ENCODE results near the gene GNPTAB. TPM values are rescaled to one million over a fixed set of nuclear protein-coding genes. Genes with fewer than 3 reads are reported as not detected.

GNPTAB gene
- total RNA-seq, 1 donor from 2014 or later, result 59.2 TPM

GRCh38 chr12:101703487-101703886, 127.3 kb downstream of the GNPTAB start:
- DNase-seq, result no peak
- ATAC-seq, result no peak
- H3K27me3 ChIP-seq (ENCODE audit: low read depth), result no peaks in the 10 kb centered on the region
- intact Hi-C loops (cut with DNase I), result no loop called here
- peaks cover 45% of the 10 kb centered on the region for H3K4me1 ChIP-seq
- H3K27ac ChIP-seq, result no peak overlapping the region
- no peaks in the 10 kb centered on the region for H3K9me3 ChIP-seq
- no peaks in the 10 kb centered on the region for H3K36me3 ChIP-seq
- no peak overlapping the region for H3K4me3 ChIP-seq
- TF ChIP-seq, protein P1, sequence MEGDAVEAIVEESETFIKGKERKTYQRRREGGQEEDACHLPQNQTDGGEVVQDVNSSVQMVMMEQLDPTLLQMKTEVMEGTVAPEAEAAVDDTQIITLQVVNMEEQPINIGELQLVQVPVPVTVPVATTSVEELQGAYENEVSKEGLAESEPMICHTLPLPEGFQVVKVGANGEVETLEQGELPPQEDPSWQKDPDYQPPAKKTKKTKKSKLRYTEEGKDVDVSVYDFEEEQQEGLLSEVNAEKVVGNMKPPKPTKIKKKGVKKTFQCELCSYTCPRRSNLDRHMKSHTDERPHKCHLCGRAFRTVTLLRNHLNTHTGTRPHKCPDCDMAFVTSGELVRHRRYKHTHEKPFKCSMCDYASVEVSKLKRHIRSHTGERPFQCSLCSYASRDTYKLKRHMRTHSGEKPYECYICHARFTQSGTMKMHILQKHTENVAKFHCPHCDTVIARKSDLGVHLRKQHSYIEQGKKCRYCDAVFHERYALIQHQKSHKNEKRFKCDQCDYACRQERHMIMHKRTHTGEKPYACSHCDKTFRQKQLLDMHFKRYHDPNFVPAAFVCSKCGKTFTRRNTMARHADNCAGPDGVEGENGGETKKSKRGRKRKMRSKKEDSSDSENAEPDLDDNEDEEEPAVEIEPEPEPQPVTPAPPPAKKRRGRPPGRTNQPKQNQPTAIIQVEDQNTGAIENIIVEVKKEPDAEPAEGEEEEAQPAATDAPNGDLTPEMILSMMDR (IDR thresholded peaks at IDR 0.05), result no peak

DNA sequence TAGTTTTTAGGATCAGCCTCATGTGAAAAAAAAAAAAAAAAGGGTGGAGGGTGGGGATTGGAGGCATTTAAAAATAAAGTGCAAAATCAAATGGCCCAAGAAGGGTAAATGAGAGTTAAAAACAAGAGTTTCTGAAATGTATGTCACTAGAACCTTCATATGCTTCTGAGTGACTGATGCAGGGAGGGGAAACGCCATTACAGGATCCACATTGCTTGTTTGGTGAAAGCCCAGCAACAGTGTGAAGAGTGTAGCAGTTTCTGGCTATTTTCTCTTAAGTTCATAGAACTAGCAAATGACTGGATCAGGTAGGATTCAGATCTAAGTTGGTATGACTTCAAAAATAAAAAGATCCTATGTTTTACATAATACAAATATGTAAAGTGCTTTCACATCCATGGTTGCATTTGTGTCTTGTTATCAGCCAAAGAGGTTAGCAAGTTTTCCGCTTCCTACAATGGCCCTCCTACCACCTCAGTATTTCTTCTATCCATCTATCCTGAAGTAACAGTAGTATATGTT, 130.4 kb downstream of the GNPTAB start:
- no peak overlapping the region for H3K27ac ChIP-seq
- TF ChIP-seq, protein P1 (IDR thresholded peaks at IDR 0.05), result no peak
- DNase-seq (no peak), ATAC-seq (no peak)
- H3K4me1 ChIP-seq, result peaks cover 53% of the 10 kb centered on the region
- H3K4me3 ChIP-seq, result peak overlapping the region; percentile 7
- no peaks in the 10 kb centered on the region for H3K36me3 ChIP-seq
- intact Hi-C loops (cut with DNase I), result no loop called here
- H3K9me3 ChIP-seq, result no peaks in the 10 kb centered on the region
- no peaks in the 10 kb centered on the region for H3K27me3 ChIP-seq (ENCODE audit: low read depth)

DNA sequence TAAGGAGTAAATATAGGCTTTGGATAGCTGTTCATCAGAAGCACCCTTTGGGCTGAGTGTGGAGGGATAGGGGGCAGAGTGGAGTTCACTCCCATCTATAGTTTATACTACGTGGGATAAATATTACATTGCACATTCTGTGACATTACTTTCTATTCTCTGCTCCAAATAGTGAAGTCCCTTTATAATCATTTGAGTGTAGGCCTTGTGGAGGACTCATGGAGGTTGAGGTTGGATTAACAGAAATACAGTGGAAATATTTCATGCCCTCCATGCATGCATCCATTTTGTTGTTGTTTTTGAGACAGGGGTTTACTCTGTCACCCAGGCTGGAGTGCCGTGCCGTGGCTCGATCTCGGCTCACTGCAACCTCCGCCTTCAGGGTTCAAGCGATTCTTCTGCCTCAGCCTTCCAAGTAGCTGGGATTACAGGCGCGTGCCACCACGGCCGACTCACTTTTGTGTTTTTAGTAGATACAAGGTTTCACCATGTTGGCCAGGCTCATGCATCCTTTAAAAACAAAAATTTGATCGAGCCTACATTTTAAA, 131.9 kb downstream of the GNPTAB start:
- Histone ChIP-seq H3K9me3 (no peaks in the 10 kb centered on the region), H3K27ac (no peak overlapping the region), H3K36me3 (no peaks in the 10 kb centered on the region), H3K4me1 (peaks cover 52% of the 10 kb centered on the region), H3K27me3 (ENCODE audit: low read depth) (no peaks in the 10 kb centered on the region), H3K4me3 (peak overlapping the region; percentile 90)
- ATAC-seq (no peak), DNase-seq (no peak)
- TF ChIP-seq, protein P1 (IDR thresholded peaks at IDR 0.05), result no peak
- intact Hi-C loops (cut with DNase I), result no loop called here

DNA sequence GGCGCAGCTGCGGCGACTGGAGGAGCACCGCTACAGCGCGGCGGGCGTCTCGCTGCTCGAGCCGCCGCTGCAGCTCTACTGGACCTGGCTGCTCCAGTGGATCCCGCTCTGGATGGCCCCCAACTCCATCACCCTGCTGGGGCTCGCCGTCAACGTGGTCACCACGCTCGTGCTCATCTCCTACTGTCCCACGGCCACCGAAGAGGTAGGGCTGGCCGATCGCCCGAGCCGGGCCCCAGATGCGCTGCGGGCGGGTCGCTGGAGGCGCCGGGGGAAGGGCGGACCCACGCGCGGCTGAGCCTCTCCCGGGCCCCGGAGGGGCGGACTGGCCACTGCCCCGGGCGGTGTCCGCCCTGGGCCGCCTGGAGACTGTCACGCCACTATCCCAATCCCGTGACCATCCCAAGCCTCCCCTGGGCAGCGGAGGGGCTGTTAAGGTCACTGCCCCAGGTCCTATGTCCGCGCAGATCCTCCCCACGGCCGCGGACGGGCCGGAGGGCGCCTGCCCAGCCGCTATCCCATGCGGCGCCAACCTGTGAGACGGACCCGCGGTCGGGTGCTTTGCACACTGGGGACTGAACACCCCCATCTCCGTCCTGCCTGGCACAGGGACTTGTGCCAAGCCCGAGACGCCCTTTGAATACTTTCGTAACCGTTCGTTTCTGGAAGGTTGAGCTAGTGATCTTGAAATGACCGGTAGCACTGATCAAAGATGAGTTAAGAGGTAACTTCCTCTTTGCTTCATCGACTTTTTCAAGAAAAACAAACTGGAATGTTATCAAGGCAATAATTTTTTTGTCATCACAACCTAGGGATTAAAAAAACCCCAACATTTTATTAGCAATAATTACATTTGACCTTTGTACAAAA, 132.6 kb downstream of the GNPTAB start:
- Histone ChIP-seq H3K27me3 (ENCODE audit: low read depth) (no peaks in the 10 kb centered on the region), H3K27ac (peak overlapping the region; percentile 89), H3K36me3 (no peaks in the 10 kb centered on the region), H3K9me3 (no peaks in the 10 kb centered on the region), H3K4me1 (peaks cover 45% of the 10 kb centered on the region), H3K4me3 (peak overlapping the region; percentile 90)
- intact Hi-C loops (cut with DNase I), result no loop called here
- TF ChIP-seq, protein P1 (IDR thresholded peaks at IDR 0.05), result no peak
- ATAC-seq (peak; percentile 74 to 77), DNase-seq (peak; percentile 70)

- Histone ChIP-seq H3K36me3 (no peaks in the 10 kb centered on the region), H3K4me1 (peaks cover 38% of the 10 kb centered on the region), H3K27ac (peak within 1 kb of the TSS; percentile 89), H3K27me3 (ENCODE audit: low read depth) (no peaks in the 10 kb centered on the region), H3K9me3 (no peaks in the 10 kb centered on the region), H3K4me3 (peak within 1 kb of the TSS; percentile 90)
- ATAC-seq (peak; percentile 82 to 85), DNase-seq (peak; percentile 87)
- TF ChIP-seq, protein P1 (IDR thresholded peaks at IDR 0.05), result no peak
- intact Hi-C loops (cut with DNase I), result no loop called here
Measured at GRCh38 chr12:101697197-101697929, 133.4 kb downstream of the GNPTAB start, which contains the start of gene CHPT1. CHPT1 (plus strand) TSS chr12:101697640; CDS start chr12:101697862, 222 bp downstream.
